ENCODE data around the gene S100Z.
"Not testable (repeated sequence)": the region's sequence is repeated elsewhere in the genome, so short reads cannot be mapped to it uniquely, and the experiment has no call there.

DNA sequence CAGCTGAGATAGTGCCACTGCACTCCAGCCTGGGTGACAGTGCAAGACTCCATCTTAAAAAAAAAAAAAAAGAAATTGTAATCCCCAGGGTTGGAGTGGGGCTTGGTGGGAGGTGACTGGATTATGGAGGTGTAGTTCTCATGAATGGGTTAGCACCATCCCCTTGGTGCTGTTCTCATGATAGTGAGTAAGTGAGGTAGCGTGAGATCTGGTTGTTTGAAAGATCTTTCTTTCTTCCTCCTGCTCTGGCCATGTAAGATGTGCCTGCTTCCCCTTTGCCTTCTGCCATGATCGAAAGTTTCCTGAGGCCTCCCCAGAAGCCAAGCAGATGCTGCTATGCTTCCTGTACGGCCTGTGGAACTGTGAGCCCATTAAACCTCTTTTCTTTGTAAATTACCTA lies 3.9 kb downstream of the S100Z start:
- TF ChIP-seq ZNF274 (IDR thresholded peaks at IDR 0.05; ENCODE audit: low read length); ZNF274 (tag by site-specific recombination; IDR thresholded peaks at IDR 0.05; ENCODE audit: borderline replicate concordance); ZNF121 (tag by site-specific recombination; IDR thresholded peaks at IDR 0.05): not testable (repeated sequence)
- TF ChIP-seq, protein P1, sequence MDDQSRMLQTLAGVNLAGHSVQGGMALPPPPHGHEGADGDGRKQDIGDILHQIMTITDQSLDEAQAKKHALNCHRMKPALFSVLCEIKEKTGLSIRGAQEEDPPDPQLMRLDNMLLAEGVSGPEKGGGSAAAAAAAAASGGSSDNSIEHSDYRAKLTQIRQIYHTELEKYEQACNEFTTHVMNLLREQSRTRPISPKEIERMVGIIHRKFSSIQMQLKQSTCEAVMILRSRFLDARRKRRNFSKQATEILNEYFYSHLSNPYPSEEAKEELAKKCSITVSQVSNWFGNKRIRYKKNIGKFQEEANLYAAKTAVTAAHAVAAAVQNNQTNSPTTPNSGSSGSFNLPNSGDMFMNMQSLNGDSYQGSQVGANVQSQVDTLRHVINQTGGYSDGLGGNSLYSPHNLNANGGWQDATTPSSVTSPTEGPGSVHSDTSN (CRISPR knock-in tag; IDR thresholded peaks at IDR 0.05) = not testable (repeated sequence)
- TF ChIP-seq, protein P2, sequence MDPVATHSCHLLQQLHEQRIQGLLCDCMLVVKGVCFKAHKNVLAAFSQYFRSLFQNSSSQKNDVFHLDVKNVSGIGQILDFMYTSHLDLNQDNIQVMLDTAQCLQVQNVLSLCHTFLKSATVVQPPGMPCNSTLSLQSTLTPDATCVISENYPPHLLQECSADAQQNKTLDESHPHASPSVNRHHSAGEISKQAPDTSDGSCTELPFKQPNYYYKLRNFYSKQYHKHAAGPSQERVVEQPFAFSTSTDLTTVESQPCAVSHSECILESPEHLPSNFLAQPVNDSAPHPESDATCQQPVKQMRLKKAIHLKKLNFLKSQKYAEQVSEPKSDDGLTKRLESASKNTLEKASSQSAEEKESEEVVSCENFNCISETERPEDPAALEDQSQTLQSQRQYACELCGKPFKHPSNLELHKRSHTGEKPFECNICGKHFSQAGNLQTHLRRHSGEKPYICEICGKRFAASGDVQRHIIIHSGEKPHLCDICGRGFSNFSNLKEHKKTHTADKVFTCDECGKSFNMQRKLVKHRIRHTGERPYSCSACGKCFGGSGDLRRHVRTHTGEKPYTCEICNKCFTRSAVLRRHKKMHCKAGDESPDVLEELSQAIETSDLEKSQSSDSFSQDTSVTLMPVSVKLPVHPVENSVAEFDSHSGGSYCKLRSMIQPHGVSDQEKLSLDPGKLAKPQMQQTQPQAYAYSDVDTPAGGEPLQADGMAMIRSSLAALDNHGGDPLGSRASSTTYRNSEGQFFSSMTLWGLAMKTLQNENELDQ (tag by site-specific recombination; IDR thresholded peaks at IDR 0.05; ENCODE audit: low read depth) = not testable (repeated sequence)
- TF ChIP-seq, protein P3, sequence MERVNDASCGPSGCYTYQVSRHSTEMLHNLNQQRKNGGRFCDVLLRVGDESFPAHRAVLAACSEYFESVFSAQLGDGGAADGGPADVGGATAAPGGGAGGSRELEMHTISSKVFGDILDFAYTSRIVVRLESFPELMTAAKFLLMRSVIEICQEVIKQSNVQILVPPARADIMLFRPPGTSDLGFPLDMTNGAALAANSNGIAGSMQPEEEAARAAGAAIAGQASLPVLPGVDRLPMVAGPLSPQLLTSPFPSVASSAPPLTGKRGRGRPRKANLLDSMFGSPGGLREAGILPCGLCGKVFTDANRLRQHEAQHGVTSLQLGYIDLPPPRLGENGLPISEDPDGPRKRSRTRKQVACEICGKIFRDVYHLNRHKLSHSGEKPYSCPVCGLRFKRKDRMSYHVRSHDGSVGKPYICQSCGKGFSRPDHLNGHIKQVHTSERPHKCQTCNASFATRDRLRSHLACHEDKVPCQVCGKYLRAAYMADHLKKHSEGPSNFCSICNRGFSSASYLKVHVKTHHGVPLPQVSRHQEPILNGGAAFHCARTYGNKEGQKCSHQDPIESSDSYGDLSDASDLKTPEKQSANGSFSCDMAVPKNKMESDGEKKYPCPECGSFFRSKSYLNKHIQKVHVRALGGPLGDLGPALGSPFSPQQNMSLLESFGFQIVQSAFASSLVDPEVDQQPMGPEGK (tag by site-specific recombination; IDR thresholded peaks at IDR 0.05) = not testable (repeated sequence)
- TF ChIP-seq, protein P4, sequence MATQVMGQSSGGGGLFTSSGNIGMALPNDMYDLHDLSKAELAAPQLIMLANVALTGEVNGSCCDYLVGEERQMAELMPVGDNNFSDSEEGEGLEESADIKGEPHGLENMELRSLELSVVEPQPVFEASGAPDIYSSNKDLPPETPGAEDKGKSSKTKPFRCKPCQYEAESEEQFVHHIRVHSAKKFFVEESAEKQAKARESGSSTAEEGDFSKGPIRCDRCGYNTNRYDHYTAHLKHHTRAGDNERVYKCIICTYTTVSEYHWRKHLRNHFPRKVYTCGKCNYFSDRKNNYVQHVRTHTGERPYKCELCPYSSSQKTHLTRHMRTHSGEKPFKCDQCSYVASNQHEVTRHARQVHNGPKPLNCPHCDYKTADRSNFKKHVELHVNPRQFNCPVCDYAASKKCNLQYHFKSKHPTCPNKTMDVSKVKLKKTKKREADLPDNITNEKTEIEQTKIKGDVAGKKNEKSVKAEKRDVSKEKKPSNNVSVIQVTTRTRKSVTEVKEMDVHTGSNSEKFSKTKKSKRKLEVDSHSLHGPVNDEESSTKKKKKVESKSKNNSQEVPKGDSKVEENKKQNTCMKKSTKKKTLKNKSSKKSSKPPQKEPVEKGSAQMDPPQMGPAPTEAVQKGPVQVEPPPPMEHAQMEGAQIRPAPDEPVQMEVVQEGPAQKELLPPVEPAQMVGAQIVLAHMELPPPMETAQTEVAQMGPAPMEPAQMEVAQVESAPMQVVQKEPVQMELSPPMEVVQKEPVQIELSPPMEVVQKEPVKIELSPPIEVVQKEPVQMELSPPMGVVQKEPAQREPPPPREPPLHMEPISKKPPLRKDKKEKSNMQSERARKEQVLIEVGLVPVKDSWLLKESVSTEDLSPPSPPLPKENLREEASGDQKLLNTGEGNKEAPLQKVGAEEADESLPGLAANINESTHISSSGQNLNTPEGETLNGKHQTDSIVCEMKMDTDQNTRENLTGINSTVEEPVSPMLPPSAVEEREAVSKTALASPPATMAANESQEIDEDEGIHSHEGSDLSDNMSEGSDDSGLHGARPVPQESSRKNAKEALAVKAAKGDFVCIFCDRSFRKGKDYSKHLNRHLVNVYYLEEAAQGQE (tag by site-specific recombination; IDR thresholded peaks at IDR 0.05) = not testable (repeated sequence)
- TF ChIP-seq, protein P5, sequence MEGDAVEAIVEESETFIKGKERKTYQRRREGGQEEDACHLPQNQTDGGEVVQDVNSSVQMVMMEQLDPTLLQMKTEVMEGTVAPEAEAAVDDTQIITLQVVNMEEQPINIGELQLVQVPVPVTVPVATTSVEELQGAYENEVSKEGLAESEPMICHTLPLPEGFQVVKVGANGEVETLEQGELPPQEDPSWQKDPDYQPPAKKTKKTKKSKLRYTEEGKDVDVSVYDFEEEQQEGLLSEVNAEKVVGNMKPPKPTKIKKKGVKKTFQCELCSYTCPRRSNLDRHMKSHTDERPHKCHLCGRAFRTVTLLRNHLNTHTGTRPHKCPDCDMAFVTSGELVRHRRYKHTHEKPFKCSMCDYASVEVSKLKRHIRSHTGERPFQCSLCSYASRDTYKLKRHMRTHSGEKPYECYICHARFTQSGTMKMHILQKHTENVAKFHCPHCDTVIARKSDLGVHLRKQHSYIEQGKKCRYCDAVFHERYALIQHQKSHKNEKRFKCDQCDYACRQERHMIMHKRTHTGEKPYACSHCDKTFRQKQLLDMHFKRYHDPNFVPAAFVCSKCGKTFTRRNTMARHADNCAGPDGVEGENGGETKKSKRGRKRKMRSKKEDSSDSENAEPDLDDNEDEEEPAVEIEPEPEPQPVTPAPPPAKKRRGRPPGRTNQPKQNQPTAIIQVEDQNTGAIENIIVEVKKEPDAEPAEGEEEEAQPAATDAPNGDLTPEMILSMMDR (tag by site-specific recombination; IDR thresholded peaks at IDR 0.05) = not testable (repeated sequence)
